Panc1 (cell line): ENCODE measurements around the gene ABLIM2. TPM values are rescaled to one million over a fixed set of nuclear protein-coding genes. Genes with fewer than 3 reads are reported as not detected.

Source experiments
- ATAC-seq: fragments of 200-7000 bp; cut with Tn5 transposase; 2 replicates; pipeline ENCODE4 v1.9.1; 2020; ENCODE audit warnings: mild to moderate bottlenecking, moderate library complexity
- BruUV-seq: library from RNA; stranded (reverse); fragments of 400-500 nt; replicated peaks from 2 replicates; lab custom pipeline; 2021; lab: Mats Ljungman, UMichigan
- CTCF ChIA-PET: fragments of 300-600 bp; sonication (Branson Sonifier 250); formaldehyde crosslinking; loops from one replicate; lab custom pipeline; 2022; ENCODE audit warnings: antibody characterized with exemption; lab: Charles Lee
- POLR2A ChIA-PET: fragments of 300-600 bp; sonication (Branson Sonifier 250); formaldehyde crosslinking; loops from one replicate; lab custom pipeline; 2022; ENCODE audit warnings: antibody characterized with exemption; lab: Charles Lee
- DNase-seq: peaks from one replicate; pipeline ENCODE4 v3.0.0-alpha.2; 2010; ENCODE audit warnings: low read depth, low spot score
- H3K27ac ChIP-seq: 2 replicates; pipeline ENCODE4 v1.5.1; 2011; ENCODE audit warnings: mild to moderate bottlenecking, low read length, inconsistent platforms
- H3K27me3 ChIP-seq: fragments of 200-500 bp; sonication (Bioruptor generic); 2 replicates; pipeline ENCODE4 v1.6.0; 2014; ENCODE audit warnings: low read length, inconsistent platforms; ENCODE audit not compliant: control insufficient read depth, insufficient read depth
- H3K36me3 ChIP-seq: fragments of 200-500 bp; sonication (Bioruptor generic); 2 replicates; pipeline ENCODE4 v1.5.1; 2014; ENCODE audit warnings: inconsistent platforms, mild to moderate bottlenecking, low read length, moderate library complexity; ENCODE audit not compliant: control insufficient read depth, insufficient read depth
- H3K4me1 ChIP-seq: 2 replicates; pipeline ENCODE4 v1.5.1; 2011; ENCODE audit warnings: inconsistent platforms, mild to moderate bottlenecking, low read length, moderate library complexity; ENCODE audit not compliant: control insufficient read depth, insufficient read depth
- H3K4me3 ChIP-seq, 2 experiments: 2 replicates each; pipeline ENCODE4 v1.5.1; 2011 to 2012; ENCODE audit warnings: low read depth in 2 of 2, low read length in 2 of 2, mild to moderate bottlenecking in 2 of 2, inconsistent platforms in 1 of 2, moderate library complexity in 1 of 2
- H3K9me3 ChIP-seq: fragments of 200-500 bp; sonication (Bioruptor generic); 2 replicates; pipeline ENCODE4 v1.5.1; 2014; ENCODE audit warnings: low read depth, mild to moderate bottlenecking, inconsistent platforms, low read length, moderate library complexity; ENCODE audit not compliant: control insufficient read depth, insufficient read depth
- CTCF ChIP-seq: fragments of 450-650 bp; IDR thresholded peaks from 2 replicates; pipeline ENCODE4 v1.5.1; 2017; ENCODE audit warnings: mild to moderate bottlenecking
- POLR2AphosphoS5 ChIP-seq: IDR thresholded peaks from 2 replicates; pipeline ENCODE4 v1.6.1; 2012; ENCODE audit warnings: mild to moderate bottlenecking, low read depth, low read length, moderate library complexity
- REST ChIP-seq, 2 experiments: IDR thresholded peaks; 2 replicates each; pipeline ENCODE4 v1.6.1; 2011 to 2012; ENCODE audit warnings: low read depth in 2 of 2, control low read depth in 1 of 2, low read length in 1 of 2, mild to moderate bottlenecking in 1 of 2, moderate library complexity in 1 of 2; ENCODE audit not compliant: insufficient read depth in 1 of 2
- SIN3A ChIP-seq: IDR thresholded peaks from 2 replicates; pipeline ENCODE4 v1.6.1; 2012; ENCODE audit warnings: low read depth, mild to moderate bottlenecking, low read length, moderate library complexity, borderline replicate concordance; ENCODE audit not compliant: insufficient read depth
- TCF7L2 ChIP-seq: IDR thresholded peaks from 2 replicates; pipeline ENCODE4 v1.6.1; 2011; ENCODE audit warnings: mild to moderate bottlenecking, low read depth, low read length, inconsistent platforms
- in situ Hi-C: cut with HindIII; loops from 2 replicates; pipeline ENCODE4 v1.10.0; 2016; ENCODE audit warnings: low sequenced_read_pairs, low pct_unique_long_range_greater_than_20kb
- intact Hi-C: fragments of 100-400 bp; cut with micrococcal nuclease; formaldehyde crosslinking; loops from one replicate; pipeline ENCODE4 v1.10.0; 2022; ENCODE audit not compliant: unreplicated experiment
- total RNA-seq: library from RNA; stranded (reverse); gene quantifications from one replicate; pipeline ENCODE4 v1.2.1, GENCODE V29; 2021; ENCODE audit not compliant: unreplicated experiment

The ABLIM2 gene
- total RNA-seq, 1 experiment from 2014 or later = 0.64 TPM

GRCh38 chr4:8084712-8085490 is 73.7 kb downstream of the ABLIM2 start:
- ChIA-PET POLR2A (no interaction called here), CTCF (no interaction called here)
- in situ Hi-C loops (no loop called here), intact Hi-C loops (no loop called here)
- Histone ChIP-seq H3K9me3 (no peaks in the 10 kb centered on the region), H3K27ac (no peak overlapping the region), H3K4me1 (no peaks in the 10 kb centered on the region), H3K4me3 (no peak overlapping the region), H3K36me3 (no peaks in the 10 kb centered on the region), H3K27me3 (no peaks in the 10 kb centered on the region)
- no peak for ATAC-seq
- DNase-seq = no peak
- TF ChIP-seq SIN3A (no peak), POLR2AphosphoS5 (no peak), TCF7L2 (no peak), REST (IDR thresholded peaks at IDR 0.05; ENCODE audit: insufficient read depth in 1 of 2, low read depth in 2 of 2, low read length in 1 of 2) (no peak), CTCF (no peak)
- no TSS peak for BruUV-seq

GRCh38 chr4:8084031-8084660 is 74.5 kb downstream of the ABLIM2 start:
- ChIA-PET CTCF (no interaction called here), POLR2A (no interaction called here)
- no peaks in the 10 kb centered on the region for H3K27me3 ChIP-seq
- TF ChIP-seq TCF7L2 (no peak), POLR2AphosphoS5 (no peak), SIN3A (no peak), CTCF (no peak), REST (IDR thresholded peaks at IDR 0.05; ENCODE audit: insufficient read depth in 1 of 2, low read depth in 2 of 2, low read length in 1 of 2) (no peak)
- no TSS peak for BruUV-seq
- no peak for DNase-seq
- intact Hi-C loops = no loop called here
- no peak overlapping the region for H3K4me3 ChIP-seq
- no peaks in the 10 kb centered on the region for H3K36me3 ChIP-seq
- no peaks in the 10 kb centered on the region for H3K9me3 ChIP-seq
- H3K4me1 ChIP-seq = peaks cover 2% of the 10 kb centered on the region; the same call in 1 of the 2 replicates
- no peak overlapping the region for H3K27ac ChIP-seq
- in situ Hi-C loops = no loop called here
- ATAC-seq = no peak
